Activated T-helper 17 cell treated with anti-CD3 and anti-CD28 coated beads, Interleukin-2, amount 50 U/mL, for 72 hours (primary cell): ENCODE data around the gene WT1. TPM values are rescaled to one million over a fixed set of nuclear protein-coding genes. Genes with fewer than 3 reads are reported as not detected.
"Not testable (repeated sequence)": the region's sequence is repeated elsewhere in the genome, so short reads cannot be mapped to it uniquely, and the experiment has no call there.

Experiments
- ATAC-seq: fragments of 150-1000 bp; cut with Tn5 transposase; replicated peaks from 2 replicates; pipeline ENCODE4 v1.10.0; 2021; ENCODE audit warnings: mild to moderate bottlenecking, moderate library complexity
- H3K27ac Mint-ChIP-seq: one replicate; pipeline ENCODE4 v1.8.0; 2022; ENCODE audit warnings: mixed read lengths
- H3K27me3 Mint-ChIP-seq: one replicate; pipeline ENCODE4 v1.8.0; 2022; ENCODE audit warnings: mixed read lengths
- H3K36me3 Mint-ChIP-seq: one replicate; pipeline ENCODE4 v1.8.0; 2022; ENCODE audit warnings: low read depth, mild to moderate bottlenecking, mixed read lengths
- H3K4me1 Mint-ChIP-seq: one replicate; pipeline ENCODE4 v1.8.0; 2022; ENCODE audit warnings: mixed read lengths
- H3K4me3 Mint-ChIP-seq: one replicate; pipeline ENCODE4 v1.8.0; 2022; ENCODE audit warnings: mild to moderate bottlenecking, mixed read lengths
- H3K9me3 Mint-ChIP-seq: one replicate; pipeline ENCODE4 v1.8.0; 2022; ENCODE audit warnings: mixed read lengths
- total RNA-seq, 2 donors: library from RNA; stranded (reverse); gene quantifications; one replicate each; pipeline ENCODE4 v1.2.3, GENCODE V29; 2022

The WT1 gene
- total RNA-seq, result not detected

DNA sequence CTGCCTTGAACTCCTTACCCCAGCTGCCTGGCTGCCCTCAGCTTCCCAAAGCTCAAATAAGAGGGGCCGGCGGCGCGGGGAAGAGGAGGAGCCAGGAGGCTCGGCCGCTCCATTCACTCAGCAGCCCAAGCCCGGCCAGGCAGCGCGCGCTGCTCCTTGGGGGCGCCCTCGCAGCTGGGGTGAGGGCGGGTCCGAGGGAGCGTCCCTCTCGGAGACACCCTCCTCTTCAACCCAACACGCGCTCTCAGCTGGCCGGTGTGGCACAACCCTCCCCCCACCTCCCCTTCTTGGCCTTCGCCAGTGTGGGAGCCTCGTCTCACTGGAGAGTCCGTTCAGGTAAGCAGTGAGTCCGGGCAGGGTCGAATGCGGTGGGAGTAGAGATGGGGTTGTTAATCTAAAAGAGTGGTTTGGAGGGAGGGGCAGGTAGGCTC, at the start of gene WT1:
Gene WT1, minus strand, starts transcription at position 29 of the 431 bp plus-strand sequence.
- Mint-ChIP-seq H3K27ac (no peak within 1 kb of the TSS), H3K4me1 (peaks cover 14% of the 10 kb centered on the region), H3K36me3 (peaks cover 5% of the 10 kb centered on the region), H3K27me3 (peaks cover 65% of the 10 kb centered on the region), H3K4me3 (peak within 1 kb of the TSS; percentile 59), H3K9me3 (no peaks in the 10 kb centered on the region)
- no peak for ATAC-seq

DNA sequence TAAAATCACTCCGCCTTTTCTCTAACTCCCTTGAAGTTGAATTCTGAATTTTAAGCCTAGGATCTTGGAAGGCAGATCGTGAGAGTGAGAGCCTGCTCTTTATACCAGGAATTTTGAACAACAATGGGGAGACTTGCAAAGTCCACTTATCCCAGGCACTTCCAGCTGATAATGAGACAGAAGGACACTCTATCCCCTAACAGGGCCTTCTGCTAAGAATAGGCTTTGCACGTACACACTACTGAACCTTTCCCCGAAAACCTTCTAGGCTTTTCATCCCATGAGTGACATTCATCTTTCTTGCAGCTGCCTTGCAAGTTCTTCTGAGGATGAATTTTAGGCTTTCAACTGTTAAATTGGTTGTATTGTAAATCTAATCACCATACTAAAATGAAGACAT, 44.0 kb upstream of the WT1 start:
- no peaks in the 10 kb centered on the region for H3K36me3 Mint-ChIP-seq
- H3K4me3 Mint-ChIP-seq, result no peak overlapping the region
- no peaks in the 10 kb centered on the region for H3K4me1 Mint-ChIP-seq

DNA sequence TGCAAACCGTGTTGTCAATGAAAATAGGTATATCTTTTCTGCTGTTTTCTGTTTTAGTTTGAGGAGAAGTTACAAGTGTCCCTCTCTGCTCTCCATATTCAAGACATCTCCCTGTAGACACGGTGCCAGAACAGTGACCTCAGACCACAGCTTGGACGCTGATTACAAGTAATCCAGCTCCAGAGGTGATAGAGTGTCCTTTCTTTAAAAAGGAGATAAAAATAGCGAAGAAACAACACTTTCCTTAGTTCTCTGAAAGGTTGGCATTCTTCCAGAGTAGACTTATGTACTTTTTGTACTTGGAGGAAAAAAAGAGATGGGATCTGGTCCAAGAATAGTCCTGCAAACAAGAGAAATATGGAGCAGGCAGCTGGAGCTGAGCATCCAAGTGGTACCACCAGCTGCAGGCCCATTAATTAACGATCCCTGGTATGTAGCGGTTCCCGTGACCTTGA, 43.0 kb upstream of the WT1 start:
- no peak overlapping the region for H3K27ac Mint-ChIP-seq
- ATAC-seq, result no peak
- H3K4me3 Mint-ChIP-seq, result no peak overlapping the region
- H3K27me3 Mint-ChIP-seq, result peaks cover 9% of the 10 kb centered on the region
- H3K4me1 Mint-ChIP-seq, result no peaks in the 10 kb centered on the region
- no peaks in the 10 kb centered on the region for H3K36me3 Mint-ChIP-seq
- H3K9me3 Mint-ChIP-seq, result no peaks in the 10 kb centered on the region

More for the DNA sequence above, 44.0 kb upstream of the WT1 start:
- Mint-ChIP-seq H3K27me3 (peaks cover 5% of the 10 kb centered on the region), H3K9me3 (no peaks in the 10 kb centered on the region), H3K27ac (no peak overlapping the region)
- ATAC-seq, result no peak

DNA sequence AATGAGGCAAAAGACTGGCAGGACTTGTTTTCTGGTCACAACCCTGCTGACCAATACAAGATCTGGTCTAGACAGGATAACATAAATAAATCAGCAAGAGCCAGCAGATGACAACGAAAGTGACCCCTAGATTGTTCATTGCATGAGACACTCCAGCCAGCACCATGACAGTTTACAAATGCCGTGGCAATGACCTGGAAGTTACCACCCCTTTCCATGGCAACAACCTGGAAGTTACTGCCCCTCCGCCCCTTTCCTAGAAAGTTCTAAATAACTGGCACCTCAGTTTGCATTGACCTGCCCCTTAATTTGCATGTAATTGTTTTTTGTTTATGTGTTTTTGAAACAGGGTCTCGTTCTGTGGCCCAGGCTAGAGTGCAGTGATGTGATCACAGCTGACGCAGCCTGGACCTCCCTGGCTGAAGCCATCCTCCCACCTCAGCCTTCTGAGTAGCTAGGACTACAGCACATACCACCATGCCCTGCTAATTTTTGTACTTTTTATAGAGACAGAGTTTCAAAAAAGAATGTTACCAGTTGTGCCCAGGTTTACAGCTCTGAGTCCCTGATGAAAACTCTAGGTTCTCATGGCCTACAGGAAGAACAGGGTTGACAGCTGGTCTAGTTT, 38.1 kb upstream of the WT1 start:
- ATAC-seq, result no peak
- H3K4me3 Mint-ChIP-seq, result no peak overlapping the region
- peaks cover 9% of the 10 kb centered on the region for H3K27me3 Mint-ChIP-seq
- H3K36me3 Mint-ChIP-seq, result no peaks in the 10 kb centered on the region
- no peak overlapping the region for H3K27ac Mint-ChIP-seq
- H3K4me1 Mint-ChIP-seq, result no peaks in the 10 kb centered on the region
- H3K9me3 Mint-ChIP-seq, result no peaks in the 10 kb centered on the region

DNA sequence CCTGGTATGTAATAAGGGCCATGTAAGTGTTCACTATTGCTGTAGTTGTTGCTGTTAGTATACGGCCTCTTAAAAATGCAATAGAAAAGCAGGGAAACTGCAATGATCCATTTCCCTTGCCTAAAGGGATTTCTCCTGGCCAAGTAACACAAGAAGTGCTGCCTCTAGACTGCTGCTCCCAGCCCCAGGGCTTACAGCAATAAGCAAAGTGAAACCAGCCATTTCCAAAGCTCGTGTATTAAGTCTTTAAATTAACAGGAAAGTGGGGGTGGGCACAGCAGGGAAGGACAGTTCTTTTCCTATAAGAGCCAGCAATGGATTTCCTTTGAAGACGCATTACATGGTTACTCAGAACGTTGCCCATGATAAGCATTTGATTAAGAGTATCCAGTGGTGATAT, 36.9 kb upstream of the WT1 start:
- Mint-ChIP-seq H3K4me3 (no peak overlapping the region), H3K9me3 (no peaks in the 10 kb centered on the region), H3K27me3 (peaks cover 4% of the 10 kb centered on the region), H3K36me3 (no peaks in the 10 kb centered on the region), H3K4me1 (no peaks in the 10 kb centered on the region), H3K27ac (no peak overlapping the region)
- no peak for ATAC-seq

DNA sequence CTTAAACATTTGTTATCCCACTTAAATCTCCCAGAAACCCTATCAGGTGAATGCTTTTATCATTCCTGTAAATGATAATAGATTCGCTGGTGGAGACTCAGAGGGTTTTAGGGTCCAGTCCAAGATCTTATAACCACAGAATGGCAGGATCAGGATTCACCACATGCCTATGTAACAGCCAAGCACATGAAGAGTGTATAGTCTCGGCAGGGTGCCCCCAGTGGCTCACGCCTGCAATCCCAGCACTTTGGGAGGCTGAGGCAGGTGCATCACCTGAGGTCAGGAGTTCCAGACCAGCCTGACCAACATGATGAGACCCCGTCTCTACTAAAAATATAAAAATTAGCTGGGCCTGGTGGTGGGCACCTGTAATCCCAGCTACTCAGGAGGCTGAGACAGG, 36.2 kb upstream of the WT1 start:
- not testable (repeated sequence) for H3K4me3 Mint-ChIP-seq, H3K36me3 Mint-ChIP-seq, H3K9me3 Mint-ChIP-seq, H3K27me3 Mint-ChIP-seq, H3K27ac Mint-ChIP-seq, H3K4me1 Mint-ChIP-seq, ATAC-seq

DNA sequence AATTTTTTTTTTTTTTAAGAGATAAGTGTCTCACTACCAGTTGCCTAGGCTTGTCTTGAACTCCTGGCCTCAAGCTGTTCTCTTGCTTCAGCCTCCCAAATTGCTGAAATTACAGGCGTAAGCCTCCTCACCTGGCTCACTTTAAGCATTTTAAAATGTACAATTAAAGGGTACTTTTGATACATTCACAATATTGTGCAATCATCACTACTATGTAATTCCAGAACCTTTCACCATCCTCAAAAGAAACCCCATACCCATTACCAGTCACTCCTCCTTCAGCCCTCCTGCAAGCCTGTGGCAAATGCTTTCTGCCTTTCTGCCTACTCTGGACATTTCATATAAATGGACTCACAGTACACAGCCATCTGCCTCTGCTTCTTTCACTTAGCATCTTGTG, 34.5 kb upstream of the WT1 start:
- no peak for ATAC-seq
- H3K36me3 Mint-ChIP-seq, result no peaks in the 10 kb centered on the region
- peaks cover 12% of the 10 kb centered on the region for H3K27me3 Mint-ChIP-seq
- no peaks in the 10 kb centered on the region for H3K9me3 Mint-ChIP-seq
- H3K4me3 Mint-ChIP-seq, result no peak overlapping the region
- no peak overlapping the region for H3K27ac Mint-ChIP-seq
- no peaks in the 10 kb centered on the region for H3K4me1 Mint-ChIP-seq

DNA sequence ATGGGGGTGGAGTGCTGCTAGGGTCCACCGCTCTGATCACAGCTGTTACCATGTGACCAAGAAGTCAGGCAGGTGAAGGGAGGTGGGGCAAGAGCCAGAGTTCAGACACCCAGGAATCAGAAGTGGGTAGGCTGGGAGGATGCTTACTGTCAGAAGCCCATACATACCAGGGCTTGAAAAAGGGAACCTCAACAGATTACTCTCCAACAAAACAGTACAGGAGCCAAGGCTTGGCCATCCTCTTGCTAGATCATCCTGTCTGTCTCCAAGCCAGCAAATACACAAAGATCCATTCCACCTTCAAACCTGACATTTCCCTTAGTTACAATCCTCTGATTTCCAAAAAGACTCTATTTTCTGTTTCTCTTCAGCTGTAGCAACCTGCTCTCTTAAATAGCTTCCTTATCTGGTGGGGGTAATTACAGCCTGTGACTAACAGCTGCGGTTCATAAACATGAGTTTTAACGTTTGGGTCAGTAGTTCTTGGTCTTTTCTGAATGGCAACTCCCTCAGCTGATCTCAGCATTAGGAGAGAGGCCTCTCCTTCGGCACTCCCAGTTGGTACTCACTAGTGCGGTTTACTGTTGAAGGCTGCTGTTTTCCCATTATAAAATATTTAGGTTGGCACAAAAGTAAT, 31.1 kb upstream of the WT1 start:
- no peak overlapping the region for H3K27ac Mint-ChIP-seq
- ATAC-seq, result no peak

DNA sequence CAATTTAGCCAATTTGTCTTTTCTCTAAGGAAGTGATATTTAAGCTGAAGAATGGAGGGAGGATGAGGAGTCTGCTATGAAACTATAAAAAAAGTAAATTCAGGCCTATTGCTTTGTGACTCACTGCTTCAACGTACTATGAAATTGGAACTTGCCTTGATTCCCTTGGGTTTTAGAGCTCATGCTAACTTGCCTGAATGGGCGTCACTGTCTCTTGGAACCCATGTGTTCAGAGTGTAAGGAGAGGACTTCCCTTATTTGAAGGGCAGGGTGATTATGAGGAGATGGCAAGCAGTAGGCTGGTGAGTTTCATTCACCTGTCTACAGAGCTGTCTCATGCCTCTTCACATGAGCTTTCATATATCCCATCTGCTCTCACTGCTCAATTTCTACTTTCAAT, 28.7 kb upstream of the WT1 start:
- no peaks in the 10 kb centered on the region for H3K9me3 Mint-ChIP-seq
- no peak for ATAC-seq
- H3K4me3 Mint-ChIP-seq, result no peak overlapping the region
- H3K36me3 Mint-ChIP-seq, result no peaks in the 10 kb centered on the region
- peaks cover 11% of the 10 kb centered on the region for H3K27me3 Mint-ChIP-seq
- H3K4me1 Mint-ChIP-seq, result no peaks in the 10 kb centered on the region
- no peak overlapping the region for H3K27ac Mint-ChIP-seq

More for the DNA sequence above, 31.1 kb upstream of the WT1 start:
- no peaks in the 10 kb centered on the region for H3K4me1 Mint-ChIP-seq
- H3K36me3 Mint-ChIP-seq, result no peaks in the 10 kb centered on the region
- H3K4me3 Mint-ChIP-seq, result no peak overlapping the region
- no peaks in the 10 kb centered on the region for H3K9me3 Mint-ChIP-seq
- H3K27me3 Mint-ChIP-seq, result peaks cover 11% of the 10 kb centered on the region

DNA sequence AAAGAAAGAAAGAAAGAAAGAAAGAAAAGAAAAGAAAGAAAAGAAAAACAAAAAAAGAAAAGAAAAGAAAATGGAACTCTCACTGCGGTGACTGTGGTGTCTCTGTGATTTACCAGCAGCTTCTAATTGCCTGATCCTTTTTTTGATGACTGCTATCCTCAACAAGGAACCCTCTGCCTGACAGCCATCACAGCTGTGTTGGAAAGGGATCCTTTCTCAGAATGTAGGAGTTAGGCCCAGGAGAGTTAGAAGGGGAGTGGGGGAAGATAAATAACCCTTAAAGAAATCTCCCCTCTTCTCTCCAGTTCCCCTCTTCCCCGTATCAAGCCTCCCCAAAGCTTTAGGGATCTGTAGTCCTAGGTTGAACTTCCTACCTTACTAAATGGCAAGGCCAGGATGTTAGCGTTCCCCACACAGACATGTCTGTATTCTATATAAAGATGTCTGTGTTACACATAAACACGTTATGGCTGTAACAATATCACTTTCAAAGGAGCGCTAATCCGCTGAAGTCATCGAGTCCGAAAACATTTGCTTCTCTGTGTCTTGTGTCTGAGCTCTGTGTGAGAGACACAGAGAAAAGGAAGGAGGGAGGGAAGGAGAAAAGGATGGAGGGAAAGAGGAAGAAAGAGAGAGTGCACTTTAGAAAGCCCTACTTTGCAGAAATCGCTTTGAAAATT, 26.8 kb upstream of the WT1 start:
- no peaks in the 10 kb centered on the region for H3K9me3 Mint-ChIP-seq
- H3K4me1 Mint-ChIP-seq, result no peaks in the 10 kb centered on the region
- H3K36me3 Mint-ChIP-seq, result no peaks in the 10 kb centered on the region
- H3K27me3 Mint-ChIP-seq, result peaks cover 11% of the 10 kb centered on the region
- ATAC-seq, result no peak
- H3K27ac Mint-ChIP-seq, result no peak overlapping the region
- H3K4me3 Mint-ChIP-seq, result no peak overlapping the region

DNA sequence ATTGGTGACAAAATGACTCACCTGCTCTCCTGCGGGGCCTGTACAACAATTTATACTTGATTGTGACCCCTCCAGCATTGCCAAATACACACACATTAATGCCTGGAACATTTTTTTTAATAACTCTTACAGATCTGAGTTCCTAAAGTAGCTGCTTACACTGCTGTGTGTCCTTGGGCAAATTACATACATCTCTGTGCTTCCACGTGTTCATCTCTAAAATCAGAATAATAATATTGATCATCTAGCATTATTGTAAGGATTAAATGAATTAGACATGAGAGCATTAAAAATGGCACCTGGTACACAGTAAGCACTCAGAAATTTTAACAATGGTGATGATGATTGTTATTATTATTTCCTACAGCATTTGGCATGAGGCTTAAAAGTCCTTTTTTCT, 21.5 kb upstream of the WT1 start:
- no peaks in the 10 kb centered on the region for H3K9me3 Mint-ChIP-seq
- no peaks in the 10 kb centered on the region for H3K36me3 Mint-ChIP-seq
- H3K4me3 Mint-ChIP-seq, result no peak overlapping the region
- no peak for ATAC-seq
- H3K4me1 Mint-ChIP-seq, result no peaks in the 10 kb centered on the region
- peaks cover 3% of the 10 kb centered on the region for H3K27me3 Mint-ChIP-seq
- no peak overlapping the region for H3K27ac Mint-ChIP-seq

DNA sequence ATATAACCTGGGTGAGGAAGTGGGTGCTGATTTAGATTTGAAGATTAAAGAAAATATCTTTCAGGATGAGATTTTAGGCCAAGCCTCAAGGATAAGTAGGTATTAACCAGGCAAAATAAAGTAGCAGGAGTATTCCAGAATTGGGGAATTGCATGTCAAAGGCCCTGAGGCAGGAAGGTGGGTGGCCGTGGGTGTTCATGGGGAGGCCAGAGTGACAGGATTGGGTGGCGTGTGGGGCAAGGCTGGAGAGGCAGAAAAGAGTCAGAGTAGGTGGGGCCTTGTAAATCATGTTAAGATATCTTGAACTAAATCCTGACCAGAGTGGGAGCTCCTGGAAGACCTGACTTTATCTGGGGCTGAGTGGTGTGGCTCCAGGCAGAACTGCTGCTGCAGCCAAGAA, 19.7 kb upstream of the WT1 start:
- Mint-ChIP-seq H3K4me3 (no peak overlapping the region), H3K36me3 (no peaks in the 10 kb centered on the region), H3K27ac (no peak overlapping the region), H3K9me3 (no peaks in the 10 kb centered on the region), H3K27me3 (peaks cover 12% of the 10 kb centered on the region), H3K4me1 (no peaks in the 10 kb centered on the region)
- no peak for ATAC-seq

DNA sequence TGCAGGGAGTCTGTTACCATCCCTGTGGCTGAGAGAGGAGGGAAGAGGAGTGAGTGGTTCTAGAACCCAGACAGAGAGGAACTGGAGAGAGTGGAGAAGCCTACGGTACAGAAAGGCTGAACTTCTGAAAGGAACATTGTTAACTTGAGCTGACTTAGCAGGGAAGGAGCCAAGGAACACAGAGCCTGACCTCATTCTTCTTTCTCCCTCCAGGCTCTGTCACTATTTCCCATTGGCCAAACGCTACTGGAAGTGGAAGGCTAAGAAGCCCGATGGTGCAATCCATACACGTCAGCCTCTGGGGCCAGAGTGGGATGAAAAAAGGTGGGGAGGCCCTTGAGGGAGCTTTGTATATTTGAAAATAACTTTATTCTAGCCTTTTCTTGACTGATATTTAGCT, 16.5 kb upstream of the WT1 start:
- no peaks in the 10 kb centered on the region for H3K4me1 Mint-ChIP-seq
- H3K9me3 Mint-ChIP-seq, result no peaks in the 10 kb centered on the region
- H3K27me3 Mint-ChIP-seq, result peaks cover 13% of the 10 kb centered on the region
- no peak overlapping the region for H3K27ac Mint-ChIP-seq
- H3K36me3 Mint-ChIP-seq, result no peaks in the 10 kb centered on the region
- no peak overlapping the region for H3K4me3 Mint-ChIP-seq
- no peak for ATAC-seq

DNA sequence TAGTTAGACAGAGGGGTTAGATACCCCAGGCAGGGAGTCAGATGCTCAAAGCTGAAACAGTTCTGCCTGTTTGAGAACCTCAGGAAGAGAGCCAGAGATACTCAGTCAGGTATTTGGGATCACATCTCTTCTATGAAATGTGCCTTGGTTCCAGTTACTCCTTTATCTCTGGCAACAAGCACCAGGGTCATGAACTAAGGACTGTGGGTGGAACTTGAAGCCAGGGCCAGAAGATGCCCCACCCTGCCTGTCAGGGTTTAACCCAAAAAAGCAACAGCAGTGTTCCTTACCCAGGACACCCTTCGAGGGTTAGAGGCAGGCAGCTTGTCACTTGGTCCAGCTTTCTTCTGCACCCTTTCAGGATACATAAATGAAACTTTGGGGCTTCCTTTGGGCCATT, 15.0 kb upstream of the WT1 start:
- no peaks in the 10 kb centered on the region for H3K4me1 Mint-ChIP-seq
- H3K27me3 Mint-ChIP-seq, result peaks cover 20% of the 10 kb centered on the region
- ATAC-seq, result no peak
- no peak overlapping the region for H3K4me3 Mint-ChIP-seq
- no peaks in the 10 kb centered on the region for H3K36me3 Mint-ChIP-seq
- no peak overlapping the region for H3K27ac Mint-ChIP-seq
- no peaks in the 10 kb centered on the region for H3K9me3 Mint-ChIP-seq

DNA sequence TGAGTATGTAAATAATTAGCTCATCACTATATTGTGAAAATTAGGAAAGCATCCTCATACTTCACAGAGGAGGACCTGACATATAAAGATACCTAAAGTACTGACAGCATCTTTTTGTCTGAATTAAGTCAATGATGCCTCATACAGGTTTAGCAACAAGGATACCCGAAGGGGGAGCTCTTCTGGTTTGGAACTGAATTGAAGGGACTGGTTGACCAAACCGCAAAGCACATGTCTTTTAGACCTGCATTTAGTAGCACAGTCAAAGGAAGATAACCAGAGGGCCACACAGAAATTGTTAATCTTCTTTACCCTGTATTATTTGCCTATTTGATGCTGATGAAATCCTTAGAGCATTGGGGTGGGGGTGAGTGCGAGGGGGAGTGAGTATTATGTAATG, 12.9 kb upstream of the WT1 start:
- Mint-ChIP-seq H3K9me3 (no peaks in the 10 kb centered on the region), H3K27me3 (peaks cover 26% of the 10 kb centered on the region), H3K4me1 (no peaks in the 10 kb centered on the region), H3K4me3 (no peak overlapping the region), H3K27ac (no peak overlapping the region), H3K36me3 (no peaks in the 10 kb centered on the region)
- ATAC-seq, result no peak
